ENCODE results near the gene ETS1. TPM values are rescaled to one million over a fixed set of nuclear protein-coding genes. Genes with fewer than 3 reads are reported as not detected.

ETS1 gene
- total RNA-seq, 2 donors from 2014 or later: 15.2 to 30.0 TPM

DNA sequence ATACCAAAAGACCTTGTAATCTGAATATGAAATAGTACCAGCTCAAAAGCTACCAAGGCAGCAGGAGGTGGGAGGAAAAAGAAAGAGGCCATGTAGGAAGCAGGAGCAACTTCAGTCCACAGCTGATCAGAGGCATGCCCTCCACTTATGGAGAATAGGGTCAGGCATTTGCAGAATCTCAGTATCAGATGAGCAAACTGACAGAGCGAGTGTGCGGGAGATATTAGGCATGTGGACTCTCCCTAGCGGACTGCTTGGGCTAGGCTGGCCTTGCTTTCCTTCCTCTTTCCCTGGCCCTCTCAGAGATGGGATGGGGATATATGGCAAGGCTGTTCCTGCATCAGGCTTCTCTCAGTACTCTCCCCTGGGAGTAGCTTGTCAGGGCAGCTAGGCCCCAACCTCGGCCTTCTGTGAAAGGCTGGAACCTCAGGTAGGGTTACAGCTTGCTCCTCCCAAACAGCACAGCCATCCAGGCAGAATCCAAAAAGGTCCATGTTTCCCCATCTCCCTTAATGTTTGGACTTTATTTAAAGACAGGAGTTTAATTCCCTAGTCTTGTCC, 37.0 kb downstream of the ETS1 start:
- H3K27me3 ChIP-seq (replicated peaks; ENCODE audit: insufficient read depth): no peaks in the 10 kb centered on the region
- H3K27ac ChIP-seq: no peak overlapping the region
- no peaks in the 10 kb centered on the region for H3K4me1 ChIP-seq (replicated peaks)
- TF ChIP-seq POLR2AphosphoS5 (IDR thresholded peaks at IDR 0.05) (no peak), POLR2A (IDR thresholded peaks at IDR 0.05) (no peak)
- TF ChIP-seq, protein P1, sequence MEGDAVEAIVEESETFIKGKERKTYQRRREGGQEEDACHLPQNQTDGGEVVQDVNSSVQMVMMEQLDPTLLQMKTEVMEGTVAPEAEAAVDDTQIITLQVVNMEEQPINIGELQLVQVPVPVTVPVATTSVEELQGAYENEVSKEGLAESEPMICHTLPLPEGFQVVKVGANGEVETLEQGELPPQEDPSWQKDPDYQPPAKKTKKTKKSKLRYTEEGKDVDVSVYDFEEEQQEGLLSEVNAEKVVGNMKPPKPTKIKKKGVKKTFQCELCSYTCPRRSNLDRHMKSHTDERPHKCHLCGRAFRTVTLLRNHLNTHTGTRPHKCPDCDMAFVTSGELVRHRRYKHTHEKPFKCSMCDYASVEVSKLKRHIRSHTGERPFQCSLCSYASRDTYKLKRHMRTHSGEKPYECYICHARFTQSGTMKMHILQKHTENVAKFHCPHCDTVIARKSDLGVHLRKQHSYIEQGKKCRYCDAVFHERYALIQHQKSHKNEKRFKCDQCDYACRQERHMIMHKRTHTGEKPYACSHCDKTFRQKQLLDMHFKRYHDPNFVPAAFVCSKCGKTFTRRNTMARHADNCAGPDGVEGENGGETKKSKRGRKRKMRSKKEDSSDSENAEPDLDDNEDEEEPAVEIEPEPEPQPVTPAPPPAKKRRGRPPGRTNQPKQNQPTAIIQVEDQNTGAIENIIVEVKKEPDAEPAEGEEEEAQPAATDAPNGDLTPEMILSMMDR (IDR thresholded peaks at IDR 0.05): no peak
- intact Hi-C loops (cut with DNase I): no loop called here
- H3K36me3 ChIP-seq: no peaks in the 10 kb centered on the region
- no peaks in the 10 kb centered on the region for H3K9me3 ChIP-seq
- WGBS: 94% methylated on average over 4 of the region's 4 CpGs
- H3K4me3 ChIP-seq: no peak overlapping the region
- DNase-seq (ENCODE audit: low spot score): no peak

DNA sequence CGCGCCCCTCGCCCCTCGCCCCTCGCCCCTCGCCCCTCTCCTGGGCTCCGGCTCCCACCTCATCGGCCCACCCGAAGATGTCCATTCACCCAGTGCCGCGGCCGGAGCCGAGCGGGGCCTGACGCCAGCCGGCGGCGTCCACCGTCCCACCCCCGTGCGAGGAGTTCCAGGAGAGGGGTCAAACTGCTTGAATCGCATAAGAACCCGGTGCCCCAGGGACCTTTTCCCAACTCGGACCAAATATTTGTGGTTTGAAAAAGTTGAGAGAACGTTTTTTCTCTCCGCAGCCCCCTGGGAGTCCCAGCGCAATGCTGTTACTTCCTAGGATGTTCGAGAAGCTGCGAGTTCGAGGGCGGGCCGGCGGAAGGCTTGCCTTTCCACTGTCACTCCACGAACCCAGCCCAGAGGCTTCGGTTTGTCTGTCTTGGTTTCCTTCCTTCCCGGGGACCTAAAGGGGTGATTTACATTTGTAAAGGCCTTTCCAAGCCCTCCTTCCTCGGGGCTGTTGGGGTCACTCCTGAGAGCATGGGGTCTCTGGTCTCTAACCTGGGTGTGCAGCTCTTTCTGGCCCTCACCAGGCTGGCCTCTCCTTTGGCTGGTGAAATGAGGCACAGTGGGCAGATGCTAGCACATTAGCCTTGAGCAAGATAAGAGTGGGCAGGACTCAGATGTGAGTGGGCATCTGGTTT, 38.0 kb downstream of the ETS1 start:
- TF ChIP-seq POLR2AphosphoS5 (IDR thresholded peaks at IDR 0.05): no peak
- TF ChIP-seq, protein P1 (IDR thresholded peaks at IDR 0.05): no peak
- TF ChIP-seq POLR2A (IDR thresholded peaks at IDR 0.05): no peak
- H3K4me3 ChIP-seq: peak overlapping the region; percentile 16 to 30
- no peaks in the 10 kb centered on the region for H3K9me3 ChIP-seq
- 65% methylated on average over 16 of the region's 37 CpGs for WGBS
- no peaks in the 10 kb centered on the region for H3K27me3 ChIP-seq (replicated peaks; ENCODE audit: insufficient read depth)
- H3K27ac ChIP-seq: peak overlapping the region; percentile 34 to 36
- intact Hi-C loops (cut with DNase I): no loop called here
- H3K36me3 ChIP-seq: no peaks in the 10 kb centered on the region
- DNase-seq (ENCODE audit: low spot score): no peak
- H3K4me1 ChIP-seq (replicated peaks): no peaks in the 10 kb centered on the region

DNA sequence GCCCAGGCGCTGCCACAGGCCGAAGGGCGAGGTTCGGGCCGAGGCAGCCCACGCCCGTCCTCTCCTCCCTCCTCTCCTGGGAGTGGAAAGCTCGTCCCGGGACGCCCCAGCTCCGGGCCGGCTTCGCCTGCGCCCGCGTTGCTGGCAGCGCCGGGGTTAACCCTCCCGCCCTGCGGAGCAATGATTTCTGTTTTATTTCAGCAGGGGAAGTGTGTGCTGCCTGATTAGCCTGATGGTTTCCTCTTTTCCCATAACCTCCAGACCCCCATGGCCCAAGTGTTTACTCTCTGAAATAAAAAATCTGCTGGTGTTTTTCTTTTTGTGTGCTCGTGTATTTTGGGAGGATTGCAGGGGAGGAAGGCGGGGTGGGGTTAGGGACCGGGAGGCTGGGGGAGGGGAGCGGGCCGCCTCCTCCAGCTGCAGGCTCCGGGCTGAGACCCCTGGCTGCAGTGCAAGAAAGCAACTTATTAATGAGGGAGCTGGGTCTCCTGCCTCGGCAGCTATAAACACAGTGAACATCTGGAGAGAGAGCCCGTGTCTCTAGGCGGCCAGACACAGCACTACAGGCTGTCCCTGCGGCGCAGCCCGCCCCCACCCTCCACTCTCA, 38.6 kb downstream of the ETS1 start:
- Histone ChIP-seq H3K4me1 (replicated peaks) (no peaks in the 10 kb centered on the region), H3K27ac (peak overlapping the region; percentile 34 to 36), H3K9me3 (no peaks in the 10 kb centered on the region), H3K4me3 (peak overlapping the region; percentile 16 to 30), H3K36me3 (no peaks in the 10 kb centered on the region), H3K27me3 (replicated peaks; ENCODE audit: insufficient read depth) (no peaks in the 10 kb centered on the region)
- WGBS: under 1% methylated on average over 28 of the region's 32 CpGs
- intact Hi-C loops (cut with DNase I): no loop called here
- TF ChIP-seq POLR2A (IDR thresholded peaks at IDR 0.05) (no peak), POLR2AphosphoS5 (IDR thresholded peaks at IDR 0.05) (no peak)
- TF ChIP-seq, protein P1 (IDR thresholded peaks at IDR 0.05): no peak
- DNase-seq (ENCODE audit: low spot score): no peak

DNA sequence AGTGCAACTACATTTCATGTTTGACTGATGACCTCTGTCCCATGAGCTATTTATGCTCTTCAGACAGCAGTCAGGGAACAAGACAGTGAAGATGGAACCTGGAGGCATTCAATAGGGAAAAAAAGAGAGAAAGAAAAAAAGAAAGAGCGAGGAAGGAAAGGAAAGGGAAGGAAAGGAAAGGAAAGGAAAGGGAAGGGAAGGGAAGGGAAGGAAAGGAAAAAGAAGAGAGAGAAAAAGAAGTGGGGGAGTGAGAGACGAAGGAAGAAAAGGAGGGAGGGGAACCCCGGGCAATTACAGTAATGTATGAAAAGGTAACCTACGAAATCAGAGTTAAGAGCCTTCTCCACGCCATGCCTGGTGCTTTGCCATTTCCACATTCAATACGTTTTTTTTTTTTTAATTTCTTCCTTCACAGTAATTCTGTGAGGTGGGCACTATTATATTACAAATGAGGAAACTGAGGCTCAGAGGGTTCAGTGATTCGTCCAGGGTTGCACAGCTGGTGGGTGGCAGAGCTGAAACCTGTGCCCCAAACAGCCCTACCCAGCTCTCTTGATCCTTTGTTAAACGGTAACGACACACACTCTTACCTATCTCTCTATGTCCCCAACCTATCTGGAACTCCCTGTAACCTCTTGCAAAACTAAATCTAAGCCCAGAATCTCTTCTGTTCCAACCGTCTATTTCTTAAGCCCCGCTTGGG, 39.3 kb downstream of the ETS1 start:
- Histone ChIP-seq H3K27ac (peak overlapping the region in 1 of 2 donors; percentile 34), H3K4me3 (peak overlapping the region; percentile 16 to 30), H3K36me3 (no peaks in the 10 kb centered on the region), H3K9me3 (no peaks in the 10 kb centered on the region), H3K4me1 (replicated peaks) (no peaks in the 10 kb centered on the region), H3K27me3 (replicated peaks; ENCODE audit: insufficient read depth) (no peaks in the 10 kb centered on the region)
- TF ChIP-seq, protein P1 (IDR thresholded peaks at IDR 0.05): no peak
- TF ChIP-seq POLR2A (IDR thresholded peaks at IDR 0.05): no peak
- no peak for TF ChIP-seq POLR2AphosphoS5 (IDR thresholded peaks at IDR 0.05)
- no peak for DNase-seq (ENCODE audit: low spot score)
- intact Hi-C loops (cut with DNase I): no loop called here
- WGBS: 53% methylated on average over 11 of the region's 11 CpGs

Data from prostate gland (tissue), 2 donors.